ENCODE results near the gene MROH9.

- TF ChIP-seq, protein P1, sequence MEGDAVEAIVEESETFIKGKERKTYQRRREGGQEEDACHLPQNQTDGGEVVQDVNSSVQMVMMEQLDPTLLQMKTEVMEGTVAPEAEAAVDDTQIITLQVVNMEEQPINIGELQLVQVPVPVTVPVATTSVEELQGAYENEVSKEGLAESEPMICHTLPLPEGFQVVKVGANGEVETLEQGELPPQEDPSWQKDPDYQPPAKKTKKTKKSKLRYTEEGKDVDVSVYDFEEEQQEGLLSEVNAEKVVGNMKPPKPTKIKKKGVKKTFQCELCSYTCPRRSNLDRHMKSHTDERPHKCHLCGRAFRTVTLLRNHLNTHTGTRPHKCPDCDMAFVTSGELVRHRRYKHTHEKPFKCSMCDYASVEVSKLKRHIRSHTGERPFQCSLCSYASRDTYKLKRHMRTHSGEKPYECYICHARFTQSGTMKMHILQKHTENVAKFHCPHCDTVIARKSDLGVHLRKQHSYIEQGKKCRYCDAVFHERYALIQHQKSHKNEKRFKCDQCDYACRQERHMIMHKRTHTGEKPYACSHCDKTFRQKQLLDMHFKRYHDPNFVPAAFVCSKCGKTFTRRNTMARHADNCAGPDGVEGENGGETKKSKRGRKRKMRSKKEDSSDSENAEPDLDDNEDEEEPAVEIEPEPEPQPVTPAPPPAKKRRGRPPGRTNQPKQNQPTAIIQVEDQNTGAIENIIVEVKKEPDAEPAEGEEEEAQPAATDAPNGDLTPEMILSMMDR (IDR thresholded peaks at IDR 0.05), result no peak
- TF ChIP-seq POLR2A (IDR thresholded peaks at IDR 0.05), result no peak
- TF ChIP-seq POLR2AphosphoS5 (IDR thresholded peaks at IDR 0.05), result no peak
These were observed 172.1 kb downstream of the MROH9 start for GRCh38 chr1:171107262-171107940.

Measured in stomach (tissue), 4 donors.